ENCODE data around the gene COL4A6. TPM values are rescaled to one million over a fixed set of nuclear protein-coding genes. Genes with fewer than 3 reads are reported as not detected.

Gene COL4A6
- total RNA-seq, 1 donor from 2014 or later: 16.1 TPM

DNA sequence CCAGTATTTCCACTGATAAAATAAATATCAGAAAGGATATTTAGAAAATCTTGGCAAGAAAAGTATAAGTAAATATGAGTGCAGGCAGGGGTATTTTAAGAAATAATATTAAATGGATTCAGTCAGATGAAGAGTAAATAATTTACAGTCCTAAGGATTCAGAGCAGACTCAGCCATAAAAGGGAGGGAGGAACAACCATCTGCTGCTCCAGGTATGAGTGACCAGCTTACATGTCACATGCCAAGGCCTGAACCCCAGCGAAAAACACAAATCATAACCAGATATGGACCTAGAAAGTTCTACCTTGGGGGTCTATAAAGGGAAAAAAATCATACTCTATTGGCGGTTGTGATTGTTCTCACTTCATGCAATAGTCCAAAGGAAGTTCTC, 166.8 kb downstream of the COL4A6 start:
- DNase-seq (ENCODE audit: low spot score): no peak

DNA sequence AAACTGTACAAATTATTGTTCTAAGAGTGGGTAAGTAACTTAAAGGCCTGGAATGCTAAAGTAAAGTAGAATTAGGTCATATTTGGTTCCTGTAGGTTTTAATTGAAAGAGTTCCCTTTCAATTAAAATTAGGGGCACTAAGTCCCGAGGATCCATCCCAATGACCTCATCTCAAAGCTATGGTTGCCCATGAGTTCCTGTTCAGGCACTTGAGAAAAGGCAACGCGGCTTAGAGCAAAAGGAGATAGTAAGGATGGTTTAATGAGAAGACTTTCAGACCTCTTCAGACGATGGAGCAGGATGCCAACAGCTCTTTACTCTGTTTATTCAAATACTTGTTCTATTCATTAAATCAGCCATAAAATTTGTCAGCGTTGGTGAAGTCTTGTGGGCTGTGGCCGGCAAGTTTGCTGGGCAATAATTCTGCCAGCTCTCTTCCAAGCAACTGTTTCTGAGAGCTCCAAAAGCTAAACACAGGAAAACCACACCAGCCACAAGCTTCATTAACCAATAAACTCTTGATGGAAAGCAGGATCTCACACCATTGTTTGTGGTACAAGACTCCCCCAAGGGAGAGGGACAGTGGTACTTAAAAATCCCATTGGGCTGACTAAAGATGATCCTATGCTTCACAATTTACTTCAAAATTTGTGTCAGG, 167.4 kb downstream of the COL4A6 start:
- no peak for DNase-seq (ENCODE audit: low spot score)

DNA sequence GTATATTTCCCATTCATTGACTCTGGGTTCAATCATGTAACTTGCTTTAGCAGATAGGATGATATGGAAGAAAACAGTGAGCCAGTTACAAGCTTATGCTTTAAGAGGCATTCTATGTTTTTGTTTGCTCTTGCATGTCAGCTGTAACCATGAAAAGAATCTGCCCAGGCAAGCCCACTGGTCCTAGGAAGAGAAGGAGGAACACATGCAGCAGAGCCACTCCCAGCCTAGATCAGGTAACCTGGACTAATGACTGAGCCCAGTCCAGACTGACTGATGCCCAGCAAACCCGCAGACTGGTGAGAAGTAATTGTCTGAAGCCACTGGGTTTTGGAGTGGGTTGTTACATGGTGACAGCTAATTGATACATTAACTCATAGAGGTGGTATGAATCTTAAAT, 167.9 kb downstream of the COL4A6 start:
- peak; percentile 46 for DNase-seq (ENCODE audit: low spot score)

DNA sequence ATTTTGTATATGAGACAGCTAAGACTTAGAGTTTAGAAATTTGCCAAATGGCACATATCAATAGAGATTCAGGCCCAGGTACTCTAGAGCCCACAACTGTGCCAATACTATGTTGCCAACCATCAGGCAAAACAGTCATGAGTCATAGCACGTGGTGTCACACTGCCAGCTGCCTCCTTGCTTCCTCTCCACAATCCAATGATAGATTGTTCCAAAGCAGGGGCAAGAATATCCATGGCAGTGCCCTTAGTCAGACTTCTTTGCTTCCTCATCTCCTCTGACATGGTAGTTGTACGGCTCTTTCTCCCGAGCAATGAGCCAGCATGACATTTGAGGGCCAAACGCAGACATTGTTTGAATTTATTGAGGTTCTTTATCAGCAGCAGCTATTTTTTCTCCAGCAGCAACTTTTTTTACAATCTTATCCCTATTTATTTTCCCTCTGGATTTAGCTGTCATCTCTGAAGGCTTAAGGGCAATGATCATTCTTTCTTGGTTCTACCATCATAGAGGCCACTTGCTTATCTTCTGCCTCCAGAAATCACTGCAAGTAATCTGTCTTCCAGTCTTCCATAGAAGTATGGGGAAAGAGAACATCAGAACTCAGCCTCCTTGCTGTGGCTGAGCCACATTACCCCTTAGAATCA, 169.7 kb downstream of the COL4A6 start:
- DNase-seq (ENCODE audit: low spot score): no peak

DNA sequence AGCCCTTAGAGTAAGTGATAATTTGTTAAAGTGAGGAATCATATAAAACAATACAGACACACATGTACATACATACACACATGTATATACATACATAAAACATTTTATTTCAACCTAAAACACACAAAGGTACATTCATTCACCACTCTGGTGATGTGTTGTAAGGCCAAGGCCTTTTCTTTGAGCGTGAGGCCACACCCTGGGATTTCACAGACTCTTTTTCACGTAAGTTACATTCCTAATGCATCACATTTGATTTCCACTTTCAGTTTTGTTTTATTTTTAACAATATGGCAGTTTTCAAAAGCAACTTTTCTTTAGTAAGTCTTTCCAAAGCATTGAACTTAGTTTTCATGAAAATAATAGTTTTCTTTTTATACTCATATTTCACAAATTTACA, 170.7 kb downstream of the COL4A6 start:
- no peak for DNase-seq (ENCODE audit: low spot score)

DNA sequence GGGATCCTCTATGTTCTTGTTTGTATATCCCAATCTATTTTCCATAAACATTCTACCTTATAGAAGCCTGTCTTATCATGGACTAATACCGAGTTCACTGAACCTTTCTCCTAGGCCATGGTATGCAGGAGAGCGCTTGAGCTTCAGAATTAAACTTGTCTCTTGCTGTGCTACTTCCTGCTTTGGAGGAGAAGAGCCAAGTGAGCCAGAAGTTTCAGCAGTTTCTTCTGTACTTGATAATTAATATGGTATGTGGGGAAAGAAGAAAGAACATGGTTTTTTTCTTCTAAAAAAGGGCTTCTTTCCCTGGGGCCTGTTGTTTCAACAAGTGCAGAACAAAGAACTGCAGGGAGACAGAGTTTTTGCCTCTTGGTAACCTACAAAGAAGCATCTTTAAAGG, 173.8 kb downstream of the COL4A6 start:
- no peak for DNase-seq (ENCODE audit: low spot score)

DNA sequence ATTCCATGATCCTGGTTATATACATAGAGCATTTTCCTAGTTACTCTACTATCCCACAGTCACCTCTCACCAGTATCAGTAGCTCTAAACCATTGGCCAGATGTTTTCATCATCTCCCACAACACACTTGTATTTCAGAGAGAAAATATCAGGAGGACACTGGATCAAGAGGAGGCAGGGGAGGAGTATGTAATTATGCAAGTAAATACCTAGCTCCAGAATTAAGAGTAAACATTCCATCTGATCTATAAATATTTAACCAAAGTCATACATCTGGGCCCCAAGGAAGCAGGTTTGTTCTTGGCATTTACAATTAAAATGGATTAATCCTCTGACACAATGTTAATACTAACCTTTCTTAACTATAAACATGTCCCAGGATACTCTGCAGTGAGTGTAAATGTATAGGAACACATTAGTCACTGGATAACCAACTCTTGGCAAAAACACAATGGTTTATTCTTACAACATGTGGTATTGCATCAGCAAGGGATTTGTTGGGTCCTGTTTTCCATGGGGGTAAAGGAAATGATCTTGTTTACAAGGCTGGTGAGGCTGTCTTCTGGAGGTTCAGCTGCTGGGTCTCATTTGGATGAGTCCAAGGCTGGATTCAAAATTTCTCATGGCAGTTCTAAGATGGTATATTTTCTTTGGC, 176.5 kb downstream of the COL4A6 start:
- no peak for DNase-seq (ENCODE audit: low spot score)

DNA sequence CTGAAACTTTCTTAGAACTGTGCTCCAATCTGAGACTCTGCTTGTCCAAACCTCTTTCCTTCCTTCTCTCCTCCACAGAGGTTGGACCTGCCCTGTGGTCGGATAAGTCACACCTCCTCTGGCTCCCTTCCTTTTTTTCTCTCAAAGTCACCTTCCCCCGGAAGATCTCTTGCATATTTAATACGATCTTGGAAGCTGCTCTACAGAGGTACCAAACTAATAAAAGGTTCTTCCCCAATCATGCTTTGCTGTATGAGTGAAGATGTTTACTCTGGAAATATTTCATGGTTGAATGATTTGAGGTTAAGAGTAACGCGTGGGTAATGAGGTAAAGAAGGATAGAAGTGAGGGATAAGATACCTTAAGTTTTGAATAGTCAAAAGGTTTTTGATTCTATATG, 180.7 kb downstream of the COL4A6 start:
- DNase-seq (ENCODE audit: low spot score): no peak

DNA sequence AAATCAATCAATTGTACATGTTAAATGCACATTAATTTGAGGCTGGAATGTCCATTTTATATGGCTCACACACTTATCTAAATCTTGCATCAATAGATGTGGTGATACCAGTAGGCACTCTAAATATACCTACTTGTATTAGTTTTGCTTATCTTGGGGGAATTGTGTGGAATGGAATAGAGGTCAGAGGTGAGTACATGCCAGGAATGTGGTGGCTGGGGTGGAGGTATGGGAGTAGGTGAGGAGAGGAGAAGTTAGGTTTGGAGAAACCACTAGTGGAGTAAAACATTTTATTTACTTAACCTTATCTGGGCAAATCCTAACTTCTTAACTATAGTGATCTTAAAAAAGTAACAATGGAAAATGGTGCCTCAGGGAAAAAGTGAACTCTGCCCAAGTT, 183.6 kb downstream of the COL4A6 start:
- DNase-seq (ENCODE audit: low spot score): no peak

DNA sequence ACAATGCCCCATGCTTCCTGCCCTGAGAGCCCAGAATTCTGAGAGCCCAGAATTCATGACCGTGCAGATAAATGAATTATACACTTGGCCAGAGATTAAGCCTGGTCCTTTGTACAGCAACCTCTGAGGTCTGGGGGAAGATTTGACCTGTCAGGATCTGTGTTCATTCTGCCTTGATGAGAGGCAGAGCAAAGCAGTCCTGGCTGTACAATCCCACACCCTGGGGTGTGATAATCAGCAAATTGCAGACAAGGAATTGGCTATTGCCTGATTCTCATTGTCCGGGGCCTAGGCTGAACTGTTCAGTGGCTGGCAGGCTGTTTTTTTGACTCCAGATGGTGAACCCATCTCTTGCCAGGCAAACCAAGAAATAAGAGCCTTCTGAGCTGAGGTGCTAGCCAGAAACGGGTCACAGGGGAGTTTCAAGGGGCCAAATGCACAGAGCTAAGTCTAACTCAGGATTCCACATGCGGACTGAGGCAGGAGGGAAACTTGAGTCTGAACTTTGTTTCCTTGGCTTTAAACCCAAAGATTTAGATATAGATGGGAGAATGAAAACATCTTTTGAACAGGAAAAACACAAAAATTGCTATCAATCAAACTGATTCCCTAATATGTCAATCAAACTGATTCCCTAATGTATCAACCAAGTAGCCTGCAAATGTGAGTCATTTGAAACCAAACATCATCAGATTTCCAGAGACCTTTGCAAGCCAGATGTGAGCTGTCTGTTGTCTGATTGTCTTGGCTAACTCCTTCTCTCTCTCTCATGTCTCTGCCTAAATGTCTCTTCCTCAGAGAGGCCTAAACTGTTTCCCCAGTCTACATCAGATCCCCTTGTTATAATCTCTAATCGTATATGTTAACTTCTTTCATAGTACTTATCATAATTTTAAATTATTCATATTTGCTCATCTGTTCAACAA, 187.3 kb downstream of the COL4A6 start:
- DNase-seq (ENCODE audit: low spot score): no peak

DNA sequence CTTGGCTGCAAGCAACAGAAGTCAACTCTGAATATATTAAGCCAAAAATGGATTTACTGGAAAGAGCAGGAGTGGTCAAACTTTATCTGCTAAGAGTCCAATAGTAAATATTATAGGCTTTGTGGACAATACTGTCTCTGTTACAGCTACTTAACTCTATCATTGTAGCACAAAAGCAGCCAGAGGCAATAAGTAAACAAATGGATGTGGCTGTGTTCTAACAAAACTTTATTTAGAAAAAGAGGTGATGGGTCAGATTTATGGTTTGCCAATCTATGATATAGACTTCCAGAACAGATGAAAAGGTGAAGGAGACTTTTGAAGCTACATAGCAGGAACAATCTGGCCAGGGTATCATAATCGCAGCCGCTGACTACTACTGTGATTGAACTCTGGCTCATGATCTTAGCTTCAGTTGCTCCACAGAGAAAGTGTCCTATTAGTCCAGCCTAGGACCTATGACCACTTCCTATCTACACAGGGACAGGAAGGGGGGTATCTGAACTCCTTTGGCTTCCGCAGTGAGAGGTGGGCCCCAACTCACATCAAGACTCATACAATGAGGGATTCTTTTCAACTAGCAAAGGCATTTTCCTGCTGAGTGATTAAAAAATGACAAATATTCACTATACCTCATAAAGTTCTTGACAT, 191.8 kb downstream of the COL4A6 start:
- no peak for DNase-seq (ENCODE audit: low spot score)

DNA sequence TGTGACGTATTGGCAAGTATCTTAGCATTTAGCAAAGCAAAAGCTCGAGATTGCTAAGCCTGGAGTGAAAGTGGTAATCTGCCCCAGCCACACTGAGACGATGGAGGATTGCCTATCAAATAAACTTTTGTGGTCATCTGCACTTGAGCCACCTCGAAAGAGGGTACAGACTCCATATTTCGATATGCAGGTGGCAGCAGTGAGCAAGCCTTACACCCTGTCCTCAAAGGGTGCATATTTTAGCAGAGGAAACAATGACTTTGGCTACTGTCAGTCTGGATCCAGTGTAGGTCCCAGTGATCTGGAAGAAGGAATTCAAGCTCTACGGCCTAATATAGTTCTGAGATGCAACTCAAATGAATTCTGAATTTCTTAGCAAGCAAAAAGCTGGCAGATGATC, 192.8 kb downstream of the COL4A6 start:
- no peak for DNase-seq (ENCODE audit: low spot score)

DNA sequence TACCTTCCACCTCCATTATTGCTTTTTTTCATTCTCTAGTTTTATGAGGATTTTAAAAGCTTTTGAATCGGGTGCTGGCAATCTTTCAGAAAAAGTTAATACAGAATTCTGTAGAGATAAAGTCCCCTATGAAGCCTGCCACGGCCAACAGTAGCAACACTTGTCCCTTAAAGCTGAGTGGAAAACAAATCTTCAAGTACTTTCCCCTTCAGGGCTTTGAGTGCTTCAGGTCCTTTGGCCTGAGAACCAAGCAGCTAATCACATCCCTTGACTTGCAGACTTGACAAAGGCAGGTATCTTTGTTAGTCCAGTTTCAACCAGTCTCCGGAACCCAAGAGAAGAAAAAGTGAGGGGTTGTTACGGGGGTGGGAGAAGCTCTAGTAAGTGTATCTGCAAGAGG, 202.2 kb downstream of the COL4A6 start:
- DNase-seq (ENCODE audit: low spot score): no peak

DNA sequence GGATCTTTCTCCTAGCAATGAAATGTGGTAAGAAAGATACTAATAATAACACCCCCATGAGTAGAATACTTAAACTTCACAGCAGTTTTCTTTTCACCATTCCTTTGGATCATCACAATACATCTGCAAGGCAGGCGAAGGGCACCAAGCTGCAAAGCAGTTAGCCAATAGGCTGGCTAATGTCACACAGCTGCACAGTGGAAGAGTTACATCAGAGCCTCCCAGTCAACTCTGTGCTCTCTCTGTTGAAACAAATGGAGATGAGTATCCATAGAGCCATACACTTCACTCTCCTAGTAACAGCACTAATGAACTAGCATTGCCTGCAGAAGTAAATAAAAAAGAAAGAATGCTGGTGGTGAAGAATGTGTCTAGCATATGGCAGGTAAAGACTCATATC, 207.6 kb downstream of the COL4A6 start:
- no peak for DNase-seq (ENCODE audit: low spot score)

DNA sequence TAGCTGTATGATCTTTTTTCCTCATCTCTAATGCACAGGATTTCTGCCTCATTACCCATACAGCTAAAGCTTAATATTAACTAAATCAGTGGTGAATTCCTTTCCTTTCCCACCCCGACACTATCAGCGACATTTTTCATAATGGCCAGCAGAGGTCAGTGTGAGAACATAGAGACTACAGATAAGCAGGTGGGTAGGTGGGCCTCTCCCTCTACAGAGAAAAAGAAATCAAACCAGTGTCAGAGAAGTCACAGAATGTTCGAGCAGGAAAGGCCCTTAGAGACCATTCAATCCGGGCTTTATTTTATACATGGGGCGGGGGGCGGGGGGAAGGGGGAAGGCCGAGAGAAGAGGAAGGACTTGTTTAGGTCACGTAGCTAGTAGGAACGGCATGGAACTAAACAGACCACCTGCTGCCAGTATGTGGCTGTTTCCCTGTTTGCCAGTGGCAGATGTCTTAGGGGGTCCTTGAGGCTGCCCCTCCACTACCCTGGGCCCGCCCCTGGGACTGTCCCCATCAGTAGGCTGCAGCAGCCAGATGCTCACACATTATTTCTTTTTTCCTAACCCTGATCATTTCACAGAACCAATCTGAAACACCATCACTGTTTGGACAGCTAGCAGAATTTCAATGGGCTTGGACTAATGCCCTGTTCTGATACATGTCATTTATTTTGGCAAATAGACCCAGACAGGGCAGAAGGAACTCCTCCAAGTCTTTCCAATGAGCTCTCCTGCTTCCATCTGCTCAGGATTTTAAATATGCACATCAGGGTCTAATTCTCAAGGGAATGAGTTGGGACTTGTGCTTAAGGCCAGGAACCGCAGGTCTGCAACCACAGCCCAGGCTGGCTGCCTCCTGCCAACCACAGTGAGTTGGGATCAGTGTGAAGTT, 213.2 kb downstream of the COL4A6 start:
- DNase-seq (ENCODE audit: low spot score): no peak

DNA sequence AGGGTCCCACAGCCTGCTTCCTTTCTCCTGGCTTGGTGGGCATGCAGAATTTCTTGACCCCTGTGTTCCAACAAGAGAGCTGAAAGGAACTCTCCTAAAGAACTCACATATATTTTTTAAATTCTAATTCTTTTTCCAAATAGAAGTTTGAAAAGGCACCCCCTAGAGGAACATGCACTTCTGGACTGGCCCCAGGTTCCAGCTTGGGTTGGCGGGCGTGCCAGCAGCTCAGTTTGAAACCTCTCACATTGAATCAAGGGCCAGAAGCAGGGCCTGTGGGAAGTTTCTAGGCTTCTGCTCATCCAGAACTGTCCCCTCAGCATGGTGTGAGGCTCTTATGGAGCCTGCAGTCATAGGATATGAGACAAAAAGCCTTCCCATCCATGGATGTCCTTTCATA, 214.0 kb downstream of the COL4A6 start:
- no peak for DNase-seq (ENCODE audit: low spot score)

DNA sequence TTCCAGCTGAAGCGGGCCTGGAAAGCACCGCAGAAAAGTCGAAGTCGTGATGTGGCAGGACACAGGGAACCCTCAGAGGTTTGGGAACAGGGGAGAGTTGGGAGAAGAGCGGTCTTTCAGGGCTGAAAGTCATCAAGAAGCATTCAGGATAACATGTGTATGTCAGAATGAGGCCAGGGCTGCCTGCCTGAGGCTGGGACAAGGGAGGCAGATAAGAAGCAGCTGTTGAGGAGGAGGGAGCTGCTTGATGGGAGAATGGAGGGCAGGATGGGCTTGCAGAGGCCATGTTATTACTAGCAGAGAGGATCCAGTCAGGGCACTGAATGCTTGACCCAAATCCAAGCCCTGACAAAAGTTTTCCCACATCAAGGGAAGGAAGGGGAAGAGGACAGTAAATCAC, 214.6 kb downstream of the COL4A6 start:
- DNase-seq (ENCODE audit: low spot score): no peak

DNA sequence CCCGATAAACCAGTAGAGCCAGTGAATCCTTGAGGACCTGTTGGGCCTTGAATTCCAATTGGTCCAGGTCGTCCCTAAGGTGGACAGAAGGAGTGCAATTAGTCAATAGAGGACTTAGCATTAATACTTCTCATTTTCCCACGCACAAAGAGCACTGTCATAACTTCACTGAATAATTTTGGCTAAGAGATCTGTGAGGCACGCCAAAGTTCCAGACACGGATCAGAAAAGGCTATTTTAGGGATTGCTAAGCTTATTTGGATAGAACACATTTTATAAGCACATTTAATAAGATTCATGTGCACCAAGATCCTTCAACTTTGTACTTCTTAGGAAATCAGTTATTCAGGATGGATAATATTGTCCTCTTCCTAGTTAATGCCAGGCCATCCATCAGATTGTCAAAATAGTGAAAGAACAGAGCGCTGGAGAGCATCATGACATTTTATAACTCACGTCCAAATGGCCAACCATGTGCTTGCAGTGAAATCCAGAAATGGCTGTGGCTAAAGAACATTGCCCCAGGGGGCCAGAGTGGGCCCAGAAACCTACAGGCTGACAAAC, 216.8 kb downstream of the COL4A6 start:
- DNase-seq (ENCODE audit: low spot score): no peak

DNA sequence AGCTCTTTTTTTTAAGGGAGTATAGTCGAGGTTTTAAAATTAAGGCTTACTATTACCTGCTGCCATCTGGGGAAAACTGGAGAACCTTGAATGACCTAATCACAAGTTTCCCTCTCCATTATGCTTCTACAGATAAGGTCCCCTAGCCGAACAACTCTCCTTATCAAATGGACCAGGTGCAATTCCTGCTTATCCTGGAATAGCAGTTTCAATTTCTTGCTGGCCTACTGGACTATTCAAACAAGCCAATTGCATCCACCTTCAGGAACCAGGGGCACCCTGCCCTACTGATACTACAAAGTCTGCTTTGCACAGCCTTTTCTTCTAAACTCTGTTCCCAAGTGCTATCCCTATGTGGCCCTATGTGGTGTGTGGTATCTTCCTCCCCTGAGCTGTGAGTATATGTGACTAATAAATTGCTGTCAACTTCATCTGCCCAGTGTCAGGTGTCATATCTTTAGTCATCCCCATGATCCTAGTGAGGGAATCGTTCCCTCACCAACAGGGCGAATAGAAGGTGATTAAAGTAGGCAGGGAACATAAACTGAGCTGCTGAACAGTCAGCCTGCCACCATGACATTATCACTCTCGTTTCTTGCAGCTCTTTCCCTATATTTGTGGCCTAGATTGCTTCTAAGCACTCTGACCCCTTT, 218.1 kb downstream of the COL4A6 start:
- DNase-seq (ENCODE audit: low spot score): no peak

DNA sequence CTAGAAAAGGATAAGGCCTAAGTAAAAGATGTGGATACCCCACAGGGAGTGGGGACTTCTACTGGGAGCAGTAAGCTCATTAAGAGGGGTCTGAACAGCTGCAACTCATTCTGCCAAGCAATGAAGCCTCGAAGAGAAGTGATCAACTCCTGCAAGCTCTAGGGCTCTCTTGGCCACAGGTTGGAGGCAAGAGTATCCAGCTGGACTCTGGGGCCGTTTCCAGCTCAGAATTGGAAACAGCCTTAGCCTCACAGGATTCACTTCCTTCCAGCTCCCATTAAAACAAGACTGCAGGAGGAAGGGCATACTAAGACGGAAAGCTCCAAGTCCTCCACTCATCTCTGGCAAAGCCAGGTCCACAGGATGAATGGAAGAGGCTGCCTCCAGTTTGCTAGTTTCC, 220.3 kb downstream of the COL4A6 start:
- no peak for DNase-seq (ENCODE audit: low spot score)
